Erythroblast (primary cell): ENCODE measurements around the gene GABRB1.
A peak's percentile ranks its signal among the peaks of the same experiment; 100 is the strongest.

Experiments
- DNase-seq, 2 experiments: peaks; one replicate each; lab custom pipeline; 2025; lab: John Stamatoyannopoulos, UW
- GATA1 ChIP-seq: IDR thresholded peaks from 2 replicates; pipeline ENCODE4 v1.6.1; 2011; ENCODE audit warnings: low read depth, mild to moderate bottlenecking, control low read depth, low read length, moderate library complexity
- POLR2A ChIP-seq: IDR thresholded peaks from 2 replicates; pipeline ENCODE4 v1.6.1; 2011; ENCODE audit warnings: mild to moderate bottlenecking, low read length

The GABRB1 gene

DNA sequence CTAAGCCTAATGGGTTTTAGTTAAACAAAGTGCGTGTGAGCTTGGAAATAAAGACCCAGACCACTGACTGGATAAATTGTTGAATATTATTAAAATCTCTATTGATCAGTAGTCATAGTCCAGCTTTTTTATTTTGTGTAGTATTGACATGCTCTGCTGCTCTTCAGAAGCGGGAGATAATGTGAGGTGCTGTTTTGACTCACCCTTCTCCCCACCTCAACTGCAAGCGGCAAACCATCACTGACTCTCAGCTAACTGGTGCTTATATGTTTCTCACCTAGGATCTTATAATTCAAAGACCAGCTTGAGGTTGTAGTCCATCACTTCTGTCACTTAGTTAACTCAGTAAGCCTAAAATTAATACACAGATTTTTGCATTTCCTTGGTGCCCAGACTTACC lies 359.9 kb downstream of the GABRB1 start:
- no peak for TF ChIP-seq GATA1
- TF ChIP-seq POLR2A = no peak
- no peak for DNase-seq

DNA sequence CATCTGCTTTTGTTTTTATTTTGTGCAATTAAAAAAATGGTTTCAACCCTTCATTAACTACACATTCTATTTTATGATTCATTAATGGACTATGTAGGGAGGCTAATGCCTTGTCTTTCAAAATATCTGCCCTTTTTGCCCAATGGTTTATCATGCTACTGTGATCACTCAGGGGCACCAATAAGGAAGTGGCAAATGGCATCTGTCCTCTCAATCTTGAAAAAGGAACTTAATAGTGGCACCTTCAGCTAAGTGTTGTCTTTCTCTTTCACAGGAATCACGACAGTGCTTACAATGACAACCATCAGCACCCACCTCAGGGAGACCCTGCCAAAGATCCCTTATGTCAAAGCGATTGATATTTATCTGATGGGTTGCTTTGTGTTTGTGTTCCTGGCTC lies 375.0 kb downstream of the GABRB1 start:
- no peak for TF ChIP-seq POLR2A
- no peak for TF ChIP-seq GATA1
- DNase-seq = no peak

DNA sequence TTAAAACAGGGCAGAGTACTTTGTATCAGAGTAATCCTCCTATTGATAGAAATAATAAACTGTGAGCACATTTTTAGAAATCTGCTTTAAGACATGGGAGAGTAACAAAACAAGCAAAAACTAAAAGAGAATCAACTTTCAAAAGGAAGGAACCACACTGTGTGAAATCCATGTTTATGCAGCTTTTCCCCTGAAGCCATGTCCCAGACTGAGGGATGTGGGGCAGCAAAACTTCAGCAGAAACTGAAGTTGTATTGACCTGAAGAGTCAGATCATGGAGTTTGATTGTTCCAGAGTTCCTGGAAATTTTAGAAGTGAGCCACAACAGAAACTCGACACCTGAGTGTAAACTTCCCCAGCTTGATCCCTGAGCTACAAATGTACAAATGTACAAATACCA lies 378.9 kb downstream of the GABRB1 start:
- no peak for DNase-seq
- TF ChIP-seq GATA1 = no peak

DNA sequence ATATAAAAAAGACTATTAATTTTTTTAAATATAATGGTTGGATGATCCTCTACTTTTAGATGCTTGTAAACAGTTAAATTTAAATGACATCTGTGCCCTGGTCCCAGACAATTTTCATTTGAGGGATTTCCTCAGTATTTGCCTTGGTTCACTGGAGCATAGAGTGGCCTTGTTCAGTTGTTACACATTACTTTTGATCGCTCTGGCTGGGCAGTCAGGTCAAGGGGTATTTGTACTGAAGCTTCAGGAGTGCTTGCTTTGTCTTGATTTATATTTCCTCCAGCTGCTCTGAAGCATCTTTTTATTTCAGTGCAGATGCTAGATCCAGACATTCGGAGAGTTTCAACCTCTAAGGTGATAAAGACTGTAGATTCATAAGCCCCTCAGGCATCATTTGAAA lies 382.2 kb downstream of the GABRB1 start:
- TF ChIP-seq POLR2A = no peak
- TF ChIP-seq GATA1 = no peak
- no peak for DNase-seq

DNA sequence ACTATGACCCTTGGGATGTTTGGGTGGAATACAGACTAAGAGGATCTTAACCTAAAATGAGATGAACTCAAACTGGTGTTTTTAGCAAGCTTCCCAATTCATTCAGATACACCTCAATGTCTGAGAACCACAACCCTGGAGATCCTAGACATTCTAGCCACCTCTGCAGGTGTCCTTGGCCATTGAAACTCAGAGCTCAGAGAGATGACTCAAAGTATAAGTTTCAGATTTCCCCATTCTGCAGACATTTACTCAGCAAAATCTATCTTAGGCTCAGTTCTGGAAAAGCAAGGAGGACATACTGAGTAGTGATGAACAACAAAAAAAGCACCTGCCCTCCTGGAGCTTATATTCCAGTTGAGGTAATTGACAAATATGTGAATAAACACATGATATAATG lies 384.4 kb downstream of the GABRB1 start:
- no peak for DNase-seq
- no peak for TF ChIP-seq POLR2A
- TF ChIP-seq GATA1 = no peak

DNA sequence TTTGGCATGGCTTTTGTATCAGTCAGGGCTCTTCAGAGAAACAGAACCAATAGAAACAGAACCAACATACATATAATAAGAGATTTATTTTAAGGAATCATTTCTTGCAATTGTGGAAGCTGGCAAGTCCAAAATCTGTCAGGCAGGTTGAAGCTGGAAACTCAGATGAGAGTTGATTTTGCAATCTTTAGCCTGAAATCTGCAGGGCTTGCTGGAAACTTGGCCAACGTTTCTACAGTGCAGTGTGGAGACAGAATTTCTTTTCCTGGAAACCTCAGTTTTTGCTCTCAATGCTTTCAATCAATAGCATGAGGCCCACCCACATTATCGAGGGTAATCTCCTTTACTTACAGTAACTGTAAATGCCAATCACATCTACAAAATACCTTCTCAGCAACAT lies 386.8 kb downstream of the GABRB1 start:
- no peak for DNase-seq
- TF ChIP-seq POLR2A (no peak), GATA1 (no peak)

DNA sequence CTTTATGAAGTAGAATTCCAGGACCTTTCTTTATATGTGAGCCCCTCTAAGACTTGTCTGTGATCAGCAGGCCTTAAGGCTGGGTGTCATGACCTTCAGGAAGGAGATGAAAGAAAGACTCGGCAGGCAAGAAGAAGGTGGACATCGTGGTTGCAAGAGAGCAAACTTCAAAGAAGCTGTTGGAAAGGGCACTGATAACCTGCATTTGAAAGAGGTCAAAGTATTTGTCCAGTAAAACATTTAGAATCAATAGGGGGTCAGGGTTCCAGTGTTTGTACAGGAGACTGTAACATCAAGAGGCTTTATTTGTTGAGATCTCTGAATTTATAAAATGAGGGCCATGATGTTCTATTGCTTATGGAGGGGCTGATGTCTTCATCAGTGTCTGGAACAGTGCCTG lies 387.9 kb downstream of the GABRB1 start:
- no peak for DNase-seq

GRCh38 chr4:47425628-47426027 lies 394.3 kb downstream of the GABRB1 start:
- DNase-seq = no peak
- TF ChIP-seq GATA1 = no peak
- TF ChIP-seq POLR2A = no peak

More for the DNA sequence above, 387.9 kb downstream of the GABRB1 start:
- TF ChIP-seq POLR2A (no peak), GATA1 (no peak)

GRCh38 chr4:47427935-47428334 lies 396.6 kb downstream of the GABRB1 start:
- TF ChIP-seq POLR2A = no peak
- TF ChIP-seq GATA1 = no peak
- DNase-seq = no peak

GRCh38 chr4:47432749-47433148 lies 401.4 kb downstream of the GABRB1 start:
- TF ChIP-seq POLR2A (no peak), GATA1 (no peak)
- DNase-seq = no peak

GRCh38 chr4:47434931-47435330 lies 403.6 kb downstream of the GABRB1 start:
- TF ChIP-seq POLR2A = no peak
- TF ChIP-seq GATA1 = no peak
- DNase-seq = no peak

DNA sequence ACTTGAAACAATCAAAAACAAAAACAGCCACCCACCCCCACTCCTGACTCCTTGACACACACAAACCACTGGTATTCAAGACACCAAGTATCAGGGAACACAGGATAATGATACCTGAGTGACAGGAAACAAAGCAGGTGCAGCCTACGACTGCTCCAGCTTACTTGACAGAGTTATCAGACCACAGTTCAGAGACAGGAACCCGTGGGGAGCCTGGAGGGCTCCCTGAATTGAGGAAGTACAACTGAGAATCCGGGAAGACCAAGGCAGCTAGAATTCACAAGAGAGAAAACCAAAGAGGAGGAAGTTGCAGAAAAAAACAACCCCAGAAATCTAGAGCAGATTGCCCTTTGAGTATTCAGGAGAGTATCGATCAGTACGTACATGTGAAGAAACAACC lies 411.6 kb downstream of the GABRB1 start:
- TF ChIP-seq GATA1 (no peak), POLR2A (no peak)
- no peak for DNase-seq

- TF ChIP-seq GATA1 = no peak
- no peak for TF ChIP-seq POLR2A
- no peak for DNase-seq
Observed at GRCh38 chr4:47444031-47444430, 412.7 kb downstream of the GABRB1 start.

GRCh38 chr4:47451657-47452056 lies 420.3 kb downstream of the GABRB1 start:
- no peak for DNase-seq
- no peak for TF ChIP-seq POLR2A
- TF ChIP-seq GATA1 = no peak

DNA sequence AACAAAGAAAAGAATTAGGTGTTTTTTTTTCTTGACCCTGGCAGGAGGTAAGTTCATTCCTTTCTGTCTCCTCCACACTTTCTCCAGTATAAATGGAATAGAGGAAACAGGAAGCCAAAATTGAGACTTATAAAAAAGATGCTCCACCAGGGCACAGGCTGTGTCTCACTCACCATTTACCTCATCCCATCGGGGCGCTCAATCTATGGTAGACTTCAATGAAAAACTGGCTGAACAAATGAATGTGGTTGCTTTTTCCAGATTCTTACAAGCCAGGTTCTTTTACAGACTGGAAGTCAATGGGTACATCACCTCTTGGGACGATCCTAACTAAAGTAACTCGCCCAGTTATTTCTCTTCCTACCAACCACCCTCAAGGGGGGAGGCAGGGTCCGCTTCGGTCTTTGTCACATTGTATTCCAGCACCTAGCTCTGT lies 431.4 kb downstream of the GABRB1 start:
- no peak for DNase-seq
- TF ChIP-seq POLR2A (no peak), GATA1 (no peak)

DNA sequence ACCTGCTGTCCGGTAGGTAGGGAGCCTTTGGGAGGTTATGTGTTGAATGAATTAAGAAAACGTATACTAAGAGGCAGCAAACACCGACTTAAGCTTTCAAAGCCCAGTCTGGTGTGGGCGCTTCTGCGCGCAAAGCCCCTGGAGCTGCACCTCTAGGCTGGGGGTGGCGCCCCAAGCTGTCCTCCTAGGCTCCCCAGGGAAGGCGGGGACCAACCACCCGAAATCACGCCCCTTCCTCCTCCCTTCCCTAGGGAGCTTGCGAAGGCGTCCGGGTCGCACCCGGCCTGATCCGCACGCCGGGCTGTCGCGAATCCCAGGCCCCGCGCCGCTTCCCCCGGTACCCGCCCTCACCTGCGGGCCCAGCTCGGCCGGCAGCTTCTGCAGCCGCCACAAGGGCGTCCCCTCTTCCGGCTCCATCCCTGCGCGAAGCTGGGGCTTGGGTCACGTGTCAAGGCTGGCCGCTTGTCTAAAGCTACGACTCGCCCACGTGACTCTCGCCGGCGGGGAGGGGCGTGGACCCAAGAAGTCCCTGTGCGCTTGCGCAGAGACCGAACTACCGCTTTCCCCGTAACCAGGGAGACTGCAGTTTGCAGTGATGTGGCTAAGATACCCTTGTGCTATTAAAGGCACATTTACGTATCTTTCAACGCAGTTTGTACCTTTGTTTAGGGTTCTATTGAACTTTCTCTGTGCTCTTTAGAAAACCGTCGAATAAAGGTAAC lies 432.0 kb downstream of the GABRB1 start, which contains the start of gene COMMD8:
Gene COMMD8, minus strand, starts transcription at position 468 of the 722 bp plus-strand sequence. Its CDS starts 51 bp downstream, at position 417.
- TF ChIP-seq GATA1 (no peak), POLR2A (peak; percentile 63)
- peak; percentile 97 to 98 for DNase-seq

- DNase-seq = peak; percentile 83
- TF ChIP-seq POLR2A (no peak), GATA1 (no peak)
Observed at GRCh38 chr4:47465004-47465403, 433.6 kb downstream of the GABRB1 start.
